Rectal smooth muscle tissue (tissue), 1 donor: ENCODE results near the gene PI4K2A.
"Not testable (repeated sequence)": the region's sequence is repeated elsewhere in the genome, so short reads cannot be mapped to it uniquely, and the experiment has no call there.

Experiments
- H3K27ac ChIP-seq: one replicate; pipeline ENCODE4 v1.7.0; 2013; ENCODE audit warnings: low read depth, low read length, inconsistent platforms
- H3K27me3 ChIP-seq: one replicate; pipeline ENCODE4 v1.7.0; 2013; ENCODE audit warnings: low read length; ENCODE audit not compliant: control insufficient read depth, insufficient read depth
- H3K36me3 ChIP-seq: one replicate; pipeline ENCODE4 v1.7.0; 2013; ENCODE audit warnings: low read length; ENCODE audit not compliant: control insufficient read depth, insufficient read depth
- H3K4me1 ChIP-seq: one replicate; pipeline ENCODE4 v1.7.0; 2013; ENCODE audit warnings: low read length; ENCODE audit not compliant: control insufficient read depth, insufficient read depth
- H3K4me3 ChIP-seq: one replicate; pipeline ENCODE4 v1.7.0; 2013; ENCODE audit warnings: low read length
- H3K9ac ChIP-seq: one replicate; pipeline ENCODE4 v1.7.0; 2013; ENCODE audit warnings: low read length

PI4K2A gene

GRCh38 chr10:97639090-97639489 lies 1.4 kb upstream of the PI4K2A start:
- not testable (repeated sequence) for H3K36me3 ChIP-seq

GRCh38 chr10:97640868-97641811 lies 669 bp downstream of the PI4K2A start:
- no peaks in the 10 kb centered on the region for H3K27me3 ChIP-seq
- peaks cover 6% of the 10 kb centered on the region for H3K4me1 ChIP-seq
- peak overlapping the region; percentile 45 for H3K9ac ChIP-seq
- peak overlapping the region; percentile 78 for H3K27ac ChIP-seq
- no peaks in the 10 kb centered on the region for H3K36me3 ChIP-seq
- H3K4me3 ChIP-seq, result peak overlapping the region; percentile 73

More at GRCh38 chr10:97639090-97639489, 1.4 kb upstream of the PI4K2A start:
- not testable (repeated sequence) for H3K27ac ChIP-seq, H3K27me3 ChIP-seq, H3K9ac ChIP-seq, H3K4me3 ChIP-seq, H3K4me1 ChIP-seq

GRCh38 chr10:97642471-97643159 lies 2.1 kb downstream of the PI4K2A start:
- not testable (repeated sequence) for H3K9ac ChIP-seq, H3K36me3 ChIP-seq, H3K4me3 ChIP-seq, H3K27me3 ChIP-seq, H3K4me1 ChIP-seq, H3K27ac ChIP-seq

GRCh38 chr10:97643441-97643985 lies 3.0 kb downstream of the PI4K2A start:
- no peak overlapping the region for H3K9ac ChIP-seq

GRCh38 chr10:97644936-97645335 lies 4.5 kb downstream of the PI4K2A start:
- Histone ChIP-seq H3K36me3 (no peaks in the 10 kb centered on the region), H3K27me3 (no peaks in the 10 kb centered on the region), H3K4me1 (peaks cover 9% of the 10 kb centered on the region), H3K4me3 (no peak overlapping the region), H3K9ac (no peak overlapping the region), H3K27ac (no peak overlapping the region)

More at GRCh38 chr10:97643441-97643985, 3.0 kb downstream of the PI4K2A start:
- no peak overlapping the region for H3K27ac ChIP-seq
- no peaks in the 10 kb centered on the region for H3K36me3 ChIP-seq
- peaks cover 6% of the 10 kb centered on the region for H3K4me1 ChIP-seq
- no peak overlapping the region for H3K4me3 ChIP-seq
- H3K27me3 ChIP-seq, result no peaks in the 10 kb centered on the region

GRCh38 chr10:97647556-97647955 lies 7.1 kb downstream of the PI4K2A start:
- Histone ChIP-seq H3K9ac (no peak overlapping the region), H3K27me3 (no peaks in the 10 kb centered on the region), H3K27ac (no peak overlapping the region), H3K4me1 (peaks cover 3% of the 10 kb centered on the region), H3K4me3 (no peak overlapping the region), H3K36me3 (peaks cover 10% of the 10 kb centered on the region)

- Histone ChIP-seq H3K27me3 (no peaks in the 10 kb centered on the region), H3K27ac (peak overlapping the region; percentile 11), H3K36me3 (peaks cover 12% of the 10 kb centered on the region), H3K9ac (no peak overlapping the region), H3K4me1 (peaks cover 3% of the 10 kb centered on the region), H3K4me3 (no peak overlapping the region)
Observed at GRCh38 chr10:97648562-97649404, 8.3 kb downstream of the PI4K2A start.

- H3K27me3 ChIP-seq, H3K9ac ChIP-seq, H3K27ac ChIP-seq, H3K4me3 ChIP-seq, H3K4me1 ChIP-seq: not testable (repeated sequence)
- H3K36me3 ChIP-seq, result peaks cover 12% of the 10 kb centered on the region
Observed at GRCh38 chr10:97649405-97649750, 8.9 kb downstream of the PI4K2A start.

- H3K27ac ChIP-seq, result no peak overlapping the region
Observed at GRCh38 chr10:97650726-97651125, 10.3 kb downstream of the PI4K2A start.

GRCh38 chr10:97651773-97652172 lies 11.3 kb downstream of the PI4K2A start:
- H3K4me1 ChIP-seq, result peaks cover 3% of the 10 kb centered on the region
- H3K9ac ChIP-seq, result no peak overlapping the region
- H3K27ac ChIP-seq, result no peak overlapping the region
- peaks cover 17% of the 10 kb centered on the region for H3K36me3 ChIP-seq
- no peaks in the 10 kb centered on the region for H3K27me3 ChIP-seq
- H3K4me3 ChIP-seq, result no peak overlapping the region

More at GRCh38 chr10:97650726-97651125, 10.3 kb downstream of the PI4K2A start:
- Histone ChIP-seq H3K36me3 (peaks cover 12% of the 10 kb centered on the region), H3K4me1 (peaks cover 3% of the 10 kb centered on the region), H3K9ac (no peak overlapping the region), H3K4me3 (no peak overlapping the region), H3K27me3 (no peaks in the 10 kb centered on the region)

GRCh38 chr10:97656777-97657176 lies 16.3 kb downstream of the PI4K2A start:
- Histone ChIP-seq H3K27ac (no peak overlapping the region), H3K4me1 (no peaks in the 10 kb centered on the region), H3K36me3 (peaks cover 14% of the 10 kb centered on the region), H3K9ac (no peak overlapping the region), H3K27me3 (no peaks in the 10 kb centered on the region), H3K4me3 (no peak overlapping the region)

- Histone ChIP-seq H3K4me3 (no peak overlapping the region), H3K9ac (no peak overlapping the region), H3K4me1 (no peaks in the 10 kb centered on the region), H3K27ac (no peak overlapping the region), H3K27me3 (no peaks in the 10 kb centered on the region), H3K36me3 (peaks cover 12% of the 10 kb centered on the region)
Observed at GRCh38 chr10:97659589-97659988, 19.1 kb downstream of the PI4K2A start.
